GM23338 (cell line): ENCODE data around the gene HAS3. TPM values are rescaled to one million over a fixed set of nuclear protein-coding genes. Genes with fewer than 3 reads are reported as not detected.

Experiments used
- ATAC-seq: fragments of 200-7000 bp; cut with Tn5 transposase; 3 replicates; pipeline ENCODE4 v1.9.1; 2020
- DNase-seq: peaks from one replicate; pipeline ENCODE4 v3.0.0-alpha.2; 2015; ENCODE audit warnings: low spot score
- H2AFZ ChIP-seq: fragments of 200-600 bp; sonication (generic); 2 replicates; pipeline ENCODE4 v1.8.0; 2016; ENCODE audit warnings: antibody characterized with exemption, mild to moderate bottlenecking, moderate library complexity
- H3F3A ChIP-seq: fragments of 200-600 bp; sonication (generic); replicated peaks from 2 replicates; pipeline ENCODE4 v1.8.0; 2017; ENCODE audit warnings: antibody characterized with exemption, mixed run types, low read depth
- H3K27ac ChIP-seq: fragments of 200-600 bp; sonication (generic); 2 replicates; pipeline ENCODE4 v1.6.1; 2016; ENCODE audit warnings: low read depth
- H3K27me3 ChIP-seq: fragments of 200-600 bp; sonication (generic); 2 replicates; pipeline ENCODE4 v1.8.0; 2016; ENCODE audit warnings: mild to moderate bottlenecking, mixed run types, moderate library complexity; ENCODE audit not compliant: insufficient read depth
- H3K36me3 ChIP-seq: fragments of 200-600 bp; sonication (generic); 2 replicates; pipeline ENCODE4 v1.8.0; 2016; ENCODE audit warnings: mild to moderate bottlenecking; ENCODE audit not compliant: insufficient read depth
- H3K4me1 ChIP-seq: fragments of 200-600 bp; sonication (generic); 2 replicates; pipeline ENCODE4 v1.8.0; 2016; ENCODE audit warnings: mild to moderate bottlenecking, moderate library complexity; ENCODE audit not compliant: insufficient read depth
- H3K4me2 ChIP-seq: fragments of 200-600 bp; sonication (generic); 2 replicates; pipeline ENCODE4 v1.7.1; 2017; ENCODE audit warnings: mixed run types
- H3K4me3 ChIP-seq: fragments of 200-600 bp; sonication (generic); 2 replicates; pipeline ENCODE4 v1.6.1; 2016; ENCODE audit warnings: mixed run types
- H3K79me2 ChIP-seq: fragments of 200-600 bp; sonication (generic); replicated peaks from 2 replicates; pipeline ENCODE4 v1.8.0; 2017; ENCODE audit warnings: mild to moderate bottlenecking; ENCODE audit not compliant: insufficient read depth
- H3K9me2 ChIP-seq: fragments of 200-600 bp; sonication (generic); 2 replicates; pipeline ENCODE4 v1.8.0; 2017; ENCODE audit not compliant: insufficient read depth
- H4K20me1 ChIP-seq: fragments of 200-600 bp; sonication (generic); replicated peaks from 2 replicates; pipeline ENCODE4 v1.8.0; 2017; ENCODE audit warnings: mild to moderate bottlenecking; ENCODE audit not compliant: insufficient read depth
- H3K27ac Mint-ChIP-seq: 2 replicates; pipeline ENCODE4 v1.8.0; 2020; ENCODE audit warnings: inconsistent platforms, mild to moderate bottlenecking, moderate library complexity, mixed read lengths
- H3K27me3 Mint-ChIP-seq: 3 replicates; pipeline ENCODE4 v1.8.0; 2022; ENCODE audit warnings: low read depth, mild to moderate bottlenecking, moderate library complexity, mixed read lengths, inconsistent platforms; ENCODE audit not compliant: insufficient read depth, poor library complexity
- H3K36me3 Mint-ChIP-seq: 3 replicates; pipeline ENCODE4 v1.8.0; 2021; ENCODE audit warnings: low read depth, mild to moderate bottlenecking, inconsistent platforms, moderate library complexity, mixed read lengths
- H3K4me1 Mint-ChIP-seq: 3 replicates; pipeline ENCODE4 v1.8.0; 2020; ENCODE audit warnings: mild to moderate bottlenecking, inconsistent platforms, mixed read lengths
- H3K4me3 Mint-ChIP-seq: 3 replicates; pipeline ENCODE4 v1.8.0; 2021; ENCODE audit warnings: moderate library complexity, mild to moderate bottlenecking, inconsistent platforms, mixed read lengths
- H3K9me3 Mint-ChIP-seq: 3 replicates; pipeline ENCODE4 v1.8.0; 2020; ENCODE audit warnings: moderate library complexity, mild to moderate bottlenecking, inconsistent platforms, mixed read lengths
- CTCF ChIP-seq, 2 experiments: fragments of 200-600 bp in 1 of 2; sonication (generic) in 1 of 2; conservative IDR thresholded peaks; 2 replicates each; pipeline versions ENCODE4 v1.5.1 to v1.6.1; 2016 to 2017; ENCODE audit warnings: antibody characterized with exemption in 2 of 2, low read depth in 2 of 2, mild to moderate bottlenecking in 2 of 2, moderate library complexity in 1 of 2
- ETS1 ChIP-seq: IDR thresholded peaks from 2 replicates; pipeline ENCODE4 v1.6.1; 2016; ENCODE audit warnings: antibody characterized with exemption
- JUNB ChIP-seq: IDR thresholded peaks from one replicate; pipeline ENCODE4 v1.6.1; 2016; ENCODE audit warnings: antibody characterized with exemption; ENCODE audit not compliant: unreplicated experiment
- POLR2AphosphoS5 ChIP-seq: IDR thresholded peaks from 2 replicates; pipeline ENCODE4 v1.6.1; 2016; ENCODE audit warnings: antibody characterized with exemption, low read depth
- STAT1 ChIP-seq: IDR thresholded peaks from one replicate; pipeline ENCODE4 v1.6.1; 2016; ENCODE audit warnings: antibody characterized with exemption; ENCODE audit not compliant: unreplicated experiment
- polyA plus RNA-seq: library from polyadenylated mRNA; unstranded; fragments of >200 nt; fragmentation: Nextera tagmentation; extraction: Ambion mirVana; gene quantifications from 2 replicates; pipeline ENCODE4 v1.2.1, GENCODE V29; 2016
- total RNA-seq: library from RNA; depleted of rRNA; stranded (reverse); fragments of >200 nt; shearing (Covaris generic); gene quantifications from 2 replicates; pipeline ENCODE4 v1.2.3, GENCODE V29; 2014

The HAS3 gene
- total and polyA plus RNA-seq, 2 experiments from 2014 or later = 7.3 to 54.9 TPM

GRCh38 chr16:69088684-69089083 lies 16.8 kb upstream of the HAS3 start (continued):
- no peak for TF ChIP-seq CTCF (conservative IDR thresholded peaks at IDR 0.05; ENCODE audit: low read depth in 2 of 2)
- TF ChIP-seq JUNB = no peak
- no peak for TF ChIP-seq POLR2AphosphoS5

GRCh38 chr16:69089091-69089910 lies 16.2 kb upstream of the HAS3 start:
- no peaks in the 10 kb centered on the region for H3K36me3 ChIP-seq
- peaks cover 11% of the 10 kb centered on the region for H3K27me3 Mint-ChIP-seq

More at GRCh38 chr16:69089091-69089910, 16.2 kb upstream of the HAS3 start:
- Histone ChIP-seq H4K20me1 (no peaks in the 10 kb centered on the region), H3F3A (peaks cover 10% of the 10 kb centered on the region; the same call in 1 of the 2 replicates), H3K4me1 (peaks cover 19% of the 10 kb centered on the region), H3K4me3 (no peak overlapping the region), H3K79me2 (no peaks in the 10 kb centered on the region), H3K9me2 (0 out of 2 replicates have a peak, but pooled peaks cover under 1% of the 10 kb centered on the region), H3K27me3 (no peaks in the 10 kb centered on the region), H3K27ac (0 out of 2 replicates have a peak overlapping the region, but pooled peaks have one; percentile 55), H3K4me2 (peak overlapping the region; percentile 63), H2AFZ (peak overlapping the region; percentile 81)
- peaks cover 35% of the 10 kb centered on the region for H3K4me1 Mint-ChIP-seq
- no peaks in the 10 kb centered on the region for H3K9me3 Mint-ChIP-seq
- DNase-seq (peak; percentile 75), ATAC-seq (peak; percentile 94)
- peak overlapping the region; percentile 78 for H3K27ac Mint-ChIP-seq
- peaks cover 7% of the 10 kb centered on the region; the same call in 1 of the 3 replicates for H3K36me3 Mint-ChIP-seq
- no peak for TF ChIP-seq STAT1
- 0 out of 4 replicates have a peak, but pooled peaks of 1 of the 2 experiments have one; percentile 18 for TF ChIP-seq CTCF (conservative IDR thresholded peaks at IDR 0.05; ENCODE audit: low read depth in 2 of 2)
- no peak for TF ChIP-seq POLR2AphosphoS5
- no peak for TF ChIP-seq ETS1
- no peak overlapping the region for H3K4me3 Mint-ChIP-seq
